Glutamatergic neuron (in vitro differentiated cells): ENCODE results near the gene CYFIP2. TPM values are rescaled to one million over a fixed set of nuclear protein-coding genes. Genes with fewer than 3 reads are reported as not detected.
A peak's percentile ranks its signal among the peaks of the same experiment; 100 is the strongest.

Experiments used
- DNase-seq: peaks from one replicate; pipeline ENCODE4 v3.0.0; 2022
- H3K27ac Mint-ChIP-seq: one replicate; pipeline ENCODE4 v1.8.0; 2020; ENCODE audit warnings: mild to moderate bottlenecking, mixed read lengths, inconsistent platforms; ENCODE audit not compliant: unreplicated experiment
- H3K27me3 Mint-ChIP-seq: one replicate; pipeline ENCODE4 v1.8.0; 2020; ENCODE audit warnings: mild to moderate bottlenecking, moderate library complexity, mixed read lengths, inconsistent platforms; ENCODE audit not compliant: unreplicated experiment
- H3K36me3 Mint-ChIP-seq: one replicate; pipeline ENCODE4 v1.8.0; 2020; ENCODE audit warnings: mild to moderate bottlenecking, mixed read lengths, inconsistent platforms; ENCODE audit not compliant: unreplicated experiment
- H3K4me1 Mint-ChIP-seq: one replicate; pipeline ENCODE4 v1.8.0; 2020; ENCODE audit warnings: mild to moderate bottlenecking, low read depth, mixed read lengths, inconsistent platforms; ENCODE audit not compliant: unreplicated experiment
- H3K4me3 Mint-ChIP-seq: one replicate; pipeline ENCODE4 v1.8.0; 2020; ENCODE audit warnings: mild to moderate bottlenecking, mixed read lengths, inconsistent platforms; ENCODE audit not compliant: unreplicated experiment
- H3K9me3 Mint-ChIP-seq: one replicate; pipeline ENCODE4 v1.8.0; 2020; ENCODE audit warnings: mild to moderate bottlenecking, moderate library complexity, mixed read lengths, inconsistent platforms; ENCODE audit not compliant: unreplicated experiment
- CTCF ChIP-seq: fragments of 200-600 bp; sonication (generic); IDR thresholded peaks from one replicate; pipeline ENCODE4 v1.5.0; 2021; ENCODE audit not compliant: partially characterized antibody, unreplicated experiment
- total RNA-seq: library from RNA; stranded (reverse); fragmentation: NEBNext Ultra II Directional; extraction: Animal tissue kit (Norgen Biotek cat#: 25700); gene quantifications from one replicate; pipeline ENCODE4 v1.2.1, GENCODE V29; 2021; ENCODE audit not compliant: unreplicated experiment

The CYFIP2 gene
- total RNA-seq, 1 donor from 2014 or later: 120 TPM

- no peaks in the 10 kb centered on the region for H3K36me3 Mint-ChIP-seq
- H3K4me1 Mint-ChIP-seq: no peaks in the 10 kb centered on the region
- no peak for DNase-seq
- no peak for TF ChIP-seq CTCF
- H3K27ac Mint-ChIP-seq: no peak overlapping the region
- no peaks in the 10 kb centered on the region for H3K27me3 Mint-ChIP-seq
- no peak overlapping the region for H3K4me3 Mint-ChIP-seq
- H3K9me3 Mint-ChIP-seq: no peaks in the 10 kb centered on the region
Observed at GRCh38 chr5:157331807-157332206, 65.9 kb downstream of the CYFIP2 start.

GRCh38 chr5:157335534-157336422, 69.9 kb downstream of the CYFIP2 start:
- Mint-ChIP-seq H3K27ac (no peak overlapping the region), H3K9me3 (no peaks in the 10 kb centered on the region), H3K4me1 (no peaks in the 10 kb centered on the region), H3K4me3 (no peak overlapping the region), H3K36me3 (no peaks in the 10 kb centered on the region), H3K27me3 (no peaks in the 10 kb centered on the region)
- no peak for DNase-seq
- no peak for TF ChIP-seq CTCF

GRCh38 chr5:157336423-157336744, 70.5 kb downstream of the CYFIP2 start:
- Mint-ChIP-seq H3K36me3 (no peaks in the 10 kb centered on the region), H3K9me3 (no peaks in the 10 kb centered on the region), H3K27me3 (no peaks in the 10 kb centered on the region), H3K4me3 (no peak overlapping the region), H3K27ac (no peak overlapping the region), H3K4me1 (no peaks in the 10 kb centered on the region)
- DNase-seq: no peak
- no peak for TF ChIP-seq CTCF

GRCh38 chr5:157339409-157339808, 73.5 kb downstream of the CYFIP2 start:
- H3K27me3 Mint-ChIP-seq: no peaks in the 10 kb centered on the region
- H3K27ac Mint-ChIP-seq: no peak overlapping the region
- H3K9me3 Mint-ChIP-seq: no peaks in the 10 kb centered on the region
- no peak for DNase-seq
- no peak for TF ChIP-seq CTCF
- H3K4me3 Mint-ChIP-seq: no peak overlapping the region
- H3K36me3 Mint-ChIP-seq: no peaks in the 10 kb centered on the region
- no peaks in the 10 kb centered on the region for H3K4me1 Mint-ChIP-seq

- TF ChIP-seq CTCF: peak; percentile 52
- H3K4me3 Mint-ChIP-seq: no peak overlapping the region
- H3K9me3 Mint-ChIP-seq: no peaks in the 10 kb centered on the region
- H3K27me3 Mint-ChIP-seq: no peaks in the 10 kb centered on the region
- peak; percentile 61 for DNase-seq
- no peak overlapping the region for H3K27ac Mint-ChIP-seq
- H3K36me3 Mint-ChIP-seq: no peaks in the 10 kb centered on the region
- H3K4me1 Mint-ChIP-seq: no peaks in the 10 kb centered on the region
Observed at GRCh38 chr5:157342822-157343402, 77.0 kb downstream of the CYFIP2 start.
